HCT116 (cell line): ENCODE results near the gene TTC21B. TPM values are rescaled to one million over a fixed set of nuclear protein-coding genes. Genes with fewer than 3 reads are reported as not detected.

Source experiments
- ATAC-seq: fragments of 200-7000 bp; cut with Tn5 transposase; 2 replicates; pipeline ENCODE4 v1.9.1; 2020; ENCODE audit warnings: mild to moderate bottlenecking, moderate library complexity
- BruUV-seq: library from RNA; stranded (reverse); fragments of 400-500 nt; replicated peaks from 2 replicates; lab custom pipeline; 2021; lab: Mats Ljungman, UMichigan
- CTCF ChIA-PET: fragments of 300-600 bp; sonication (Branson Sonifier 250); formaldehyde crosslinking; loops from one replicate; lab custom pipeline; 2021; ENCODE audit warnings: antibody characterized with exemption; lab: Charles Lee
- POLR2A ChIA-PET: fragments of 300-600, 350-600 bp; sonication (Branson Sonifier 250); formaldehyde crosslinking; loops from one replicate; lab custom pipeline; 2021; ENCODE audit warnings: antibody characterized with exemption; lab: Charles Lee
- RAD21 ChIA-PET, 2 experiments: fragments of 300-600 bp; sonication (Branson Sonifier 250); formaldehyde crosslinking; loops; one replicate each; lab custom pipeline; 2023; ENCODE audit warnings: low total read pairs in 2 of 2; ENCODE audit not compliant: uncharacterized antibody in 2 of 2, unreplicated experiment in 2 of 2, low non-redundant PET in 1 of 2; lab: Charles Lee
- DNase-seq: peaks from one replicate; pipeline ENCODE4 v3.0.0-alpha.2; 2010; ENCODE audit warnings: low read depth, low spot score
- H2AFZ ChIP-seq: fragments of 200-600 bp; shearing (Covaris generic), sonication (generic); 2 replicates; pipeline ENCODE4 v1.6.1; 2017; ENCODE audit warnings: low read depth, mixed run types, mixed read lengths, antibody characterized with exemption, low read length; ENCODE audit not compliant: poor library complexity, severe bottlenecking
- H3K27ac ChIP-seq: 2 replicates; pipeline ENCODE4 v1.5.1; 2012; ENCODE audit warnings: low read depth, low read length
- H3K27me3 ChIP-seq: fragments of 200-600 bp; sonication (generic); 2 replicates; pipeline ENCODE4 v1.6.1; 2016; ENCODE audit warnings: mixed run types, low read length, mixed read lengths; ENCODE audit not compliant: insufficient read depth
- H3K36me3 ChIP-seq, 2 experiments: fragments of 200-500 bp in 1 of 2; fragments of 200-600 bp in 1 of 2; sonication (Bioruptor generic) in 1 of 2; sonication (generic) in 1 of 2; 2 replicates each; pipeline versions ENCODE4 v1.5.1 to v1.6.1; 2014 to 2016; ENCODE audit warnings: low read length in 2 of 2, inconsistent platforms in 1 of 2, mixed read lengths in 1 of 2, mixed run types in 1 of 2; ENCODE audit not compliant: insufficient read depth in 2 of 2, control insufficient read depth in 1 of 2
- H3K4me1 ChIP-seq, 2 experiments: fragments of 200-600 bp in 1 of 2; sonication (generic) in 1 of 2; 2 replicates each; pipeline versions ENCODE4 v1.5.1 to v1.6.1; 2012 to 2017; ENCODE audit warnings: low read length in 2 of 2, inconsistent platforms in 1 of 2, mild to moderate bottlenecking in 1 of 2, mixed read lengths in 1 of 2, mixed run types in 1 of 2, moderate library complexity in 1 of 2; ENCODE audit not compliant: insufficient read depth in 2 of 2, control insufficient read depth in 1 of 2
- H3K4me2 ChIP-seq: fragments of 200-600 bp; sonication (generic); 2 replicates; pipeline ENCODE4 v1.6.1; 2017; ENCODE audit warnings: mixed run types, low read length, mixed read lengths
- H3K4me3 ChIP-seq, 2 experiments: fragments of 200-600 bp in 1 of 2; sonication (generic) in 1 of 2; replicated peaks in 1 of 2; 2 replicates each; pipeline ENCODE4 v1.5.1; 2011 to 2016; ENCODE audit warnings: low read length in 2 of 2, control low read depth in 1 of 2, low read depth in 1 of 2, mild to moderate bottlenecking in 1 of 2, mixed read lengths in 1 of 2, mixed run types in 1 of 2
- H3K79me2 ChIP-seq: fragments of 200-600 bp; sonication (generic); 2 replicates; pipeline ENCODE4 v1.6.1; 2017; ENCODE audit warnings: mild to moderate bottlenecking, mixed run types, low read length, moderate library complexity, mixed read lengths; ENCODE audit not compliant: insufficient read depth
- H3K9ac ChIP-seq: fragments of 200-600 bp; sonication (generic); 2 replicates; pipeline ENCODE4 v1.6.1; 2016; ENCODE audit warnings: low read length, mixed read lengths
- H3K9me2 ChIP-seq: fragments of 200-600 bp; sonication (generic), shearing (Covaris generic); 2 replicates; pipeline ENCODE4 v1.6.1; 2017; ENCODE audit warnings: mixed run types, mild to moderate bottlenecking, moderate library complexity; ENCODE audit not compliant: insufficient read depth
- H3K9me3 ChIP-seq, 2 experiments: fragments of 200-500 bp in 1 of 2; fragments of 200-600 bp in 1 of 2; sonication (Bioruptor generic) in 1 of 2; sonication (generic) in 1 of 2; 2 replicates each; pipeline ENCODE4 v1.6.1; 2014 to 2017; ENCODE audit warnings: low read length in 2 of 2, mixed read lengths in 2 of 2, inconsistent platforms in 1 of 2, low read depth in 1 of 2, mild to moderate bottlenecking in 1 of 2, mixed run types in 1 of 2, moderate library complexity in 1 of 2; ENCODE audit not compliant: control insufficient read depth in 1 of 2, insufficient read depth in 1 of 2
- H4K20me1 ChIP-seq: fragments of 200-600 bp; sonication (generic), shearing (Covaris generic); 2 replicates; pipeline ENCODE4 v1.6.1; 2017; ENCODE audit warnings: mixed run types, mild to moderate bottlenecking, moderate library complexity; ENCODE audit not compliant: insufficient read depth
- CBX3 ChIP-seq: IDR thresholded peaks from 2 replicates; pipeline ENCODE4 v1.6.1; 2012; ENCODE audit warnings: low read depth
- CEBPB ChIP-seq: IDR thresholded peaks from 2 replicates; pipeline ENCODE4 v1.6.1; 2012; ENCODE audit warnings: low read depth
- EZH2 ChIP-seq: fragments of 200-600 bp; sonication (generic); IDR thresholded peaks from 2 replicates; pipeline ENCODE4 v1.6.1; 2017; ENCODE audit warnings: antibody characterized with exemption, mixed run types
- POLR2A ChIP-seq: IDR thresholded peaks from 2 replicates; pipeline ENCODE4 v1.7.0; 2011; ENCODE audit warnings: borderline replicate concordance; ENCODE audit not compliant: insufficient read depth, insufficient read length; ENCODE audit errors: extremely low read depth
- POLR2AphosphoS5 ChIP-seq: IDR thresholded peaks from 2 replicates; pipeline ENCODE4 v1.6.1; 2011; ENCODE audit warnings: mild to moderate bottlenecking, low read depth, low read length, moderate library complexity
- RAD21 ChIP-seq: IDR thresholded peaks from 2 replicates; pipeline ENCODE4 v1.6.1; 2012; ENCODE audit warnings: low read depth, mild to moderate bottlenecking
- SIN3A ChIP-seq: IDR thresholded peaks from 2 replicates; pipeline ENCODE4 v1.6.1; 2012; ENCODE audit warnings: low read depth
- SRF ChIP-seq: IDR thresholded peaks from 2 replicates; pipeline ENCODE4 v1.6.1; 2012; ENCODE audit warnings: low read depth
- TCF7L2 ChIP-seq: IDR thresholded peaks from 2 replicates; pipeline ENCODE4 v1.7.0; 2011; ENCODE audit warnings: borderline replicate concordance, inconsistent platforms; ENCODE audit not compliant: insufficient read depth, insufficient read length; ENCODE audit errors: extremely low read depth
- ZFX ChIP-seq: fragments of 450-650 bp; IDR thresholded peaks from 2 replicates; pipeline ENCODE4 v1.6.1; 2017
- intact Hi-C: fragments of 100-400 bp; cut with micrococcal nuclease; formaldehyde crosslinking; loops from 2 replicates; pipeline ENCODE4 v1.10.0; 2022
- total RNA-seq: library from RNA; stranded (reverse); gene quantifications from one replicate; pipeline ENCODE4 v1.2.1, GENCODE V29; 2021; ENCODE audit not compliant: unreplicated experiment
- TF ChIP-seq, protein P1 (sequence below), 3 experiments: fragments of 200-600 bp in 1 of 3; sonication (generic) in 1 of 3; IDR thresholded peaks in 2 of 3; conservative IDR thresholded peaks in 1 of 3; 2 replicates each; pipeline ENCODE4 v1.5.1; 2012 to 2017; ENCODE audit warnings: low read depth in 2 of 3, low read length in 2 of 3, antibody characterized with exemption in 1 of 3, borderline replicate concordance in 1 of 3, control low read depth in 1 of 3, mild to moderate bottlenecking in 1 of 3, mixed read lengths in 1 of 3, mixed run types in 1 of 3, moderate library complexity in 1 of 3; ENCODE audit not compliant: insufficient read depth in 1 of 3
- TF ChIP-seq, protein P2 (sequence below): IDR thresholded peaks from 2 replicates; pipeline ENCODE4 v1.6.1; 2012

TTC21B gene
- total RNA-seq, 1 experiment from 2014 or later = 12.2 TPM

DNA sequence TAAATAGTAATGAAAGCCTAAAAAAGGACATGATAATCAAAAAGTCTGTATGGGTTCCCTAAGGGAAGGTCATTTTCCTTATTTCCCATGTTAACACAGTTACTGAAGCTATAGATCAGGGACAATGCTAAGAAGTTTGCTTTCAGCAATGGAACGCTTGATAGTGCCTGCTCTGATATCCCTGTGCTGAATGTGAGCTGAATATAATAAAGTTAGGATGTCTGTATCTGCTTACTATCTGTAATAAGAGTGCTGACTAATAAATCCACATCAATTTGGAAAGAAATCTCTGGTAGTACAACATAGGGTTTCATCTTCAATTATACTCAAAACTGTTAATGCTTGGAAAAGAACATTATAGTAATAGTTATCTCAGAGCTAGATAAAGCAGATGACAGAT lies 25.8 kb downstream of the TTC21B start:
- H4K20me1 ChIP-seq = no peaks in the 10 kb centered on the region
- ChIA-PET CTCF (no interaction called here), RAD21 (no interaction called here), POLR2A (no interaction called here)
- no peaks in the 10 kb centered on the region for H3K4me1 ChIP-seq
- no peaks in the 10 kb centered on the region for H3K9me3 ChIP-seq
- no peaks in the 10 kb centered on the region for H3K79me2 ChIP-seq
- no peak overlapping the region for H2AFZ ChIP-seq
- BruUV-seq = no TSS peak
- no peak overlapping the region for H3K9ac ChIP-seq
- H3K36me3 ChIP-seq = peaks cover 0 to 26% of the 10 kb centered on the region in 2 experiments; a peak in 3 of 4 replicates
- no peak overlapping the region for H3K4me3 ChIP-seq
- no peaks in the 10 kb centered on the region for H3K27me3 ChIP-seq
- no peaks in the 10 kb centered on the region; the same call in 1 of the 2 replicates for H3K9me2 ChIP-seq
- no peak overlapping the region for H3K4me2 ChIP-seq
- TF ChIP-seq CBX3 = no peak
- TF ChIP-seq SRF = no peak
- DNase-seq = no peak
- intact Hi-C loops = no loop called here
- H3K27ac ChIP-seq = no peak overlapping the region
- ATAC-seq = no peak

DNA sequence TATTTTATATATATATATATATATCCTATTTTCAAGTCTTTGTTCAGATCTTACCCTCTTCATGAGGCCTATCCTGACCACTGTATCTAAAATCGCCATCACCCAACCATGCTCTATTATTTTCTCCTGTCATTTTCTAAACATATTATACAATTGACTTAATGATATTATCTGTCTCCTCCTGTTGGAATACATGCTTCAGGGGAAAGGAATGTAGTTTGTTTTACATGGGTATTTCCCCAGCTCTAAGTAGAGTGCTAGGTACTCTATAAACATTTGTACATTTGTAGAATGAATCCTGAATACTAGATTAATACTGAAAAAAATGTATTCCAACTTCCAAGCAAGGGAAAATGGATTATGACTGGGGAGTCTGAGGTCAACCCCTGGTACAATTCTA lies 26.2 kb downstream of the TTC21B start:
- peaks cover 0 to 24% of the 10 kb centered on the region in 2 experiments; a peak in 3 of 4 replicates for H3K36me3 ChIP-seq
- H3K4me3 ChIP-seq = no peak overlapping the region
- RAD21 ChIA-PET = no interaction called here
- no peaks in the 10 kb centered on the region for H3K27me3 ChIP-seq
- POLR2A ChIA-PET = no interaction called here
- no peaks in the 10 kb centered on the region; the same call in 1 of the 2 replicates for H3K9me2 ChIP-seq
- ATAC-seq (no peak), DNase-seq (no peak)
- no peak overlapping the region for H3K4me2 ChIP-seq
- no peak for TF ChIP-seq ZFX
- TF ChIP-seq RAD21 = no peak
- no peak for TF ChIP-seq POLR2A
- no peak for TF ChIP-seq CBX3
- TF ChIP-seq, protein P1, sequence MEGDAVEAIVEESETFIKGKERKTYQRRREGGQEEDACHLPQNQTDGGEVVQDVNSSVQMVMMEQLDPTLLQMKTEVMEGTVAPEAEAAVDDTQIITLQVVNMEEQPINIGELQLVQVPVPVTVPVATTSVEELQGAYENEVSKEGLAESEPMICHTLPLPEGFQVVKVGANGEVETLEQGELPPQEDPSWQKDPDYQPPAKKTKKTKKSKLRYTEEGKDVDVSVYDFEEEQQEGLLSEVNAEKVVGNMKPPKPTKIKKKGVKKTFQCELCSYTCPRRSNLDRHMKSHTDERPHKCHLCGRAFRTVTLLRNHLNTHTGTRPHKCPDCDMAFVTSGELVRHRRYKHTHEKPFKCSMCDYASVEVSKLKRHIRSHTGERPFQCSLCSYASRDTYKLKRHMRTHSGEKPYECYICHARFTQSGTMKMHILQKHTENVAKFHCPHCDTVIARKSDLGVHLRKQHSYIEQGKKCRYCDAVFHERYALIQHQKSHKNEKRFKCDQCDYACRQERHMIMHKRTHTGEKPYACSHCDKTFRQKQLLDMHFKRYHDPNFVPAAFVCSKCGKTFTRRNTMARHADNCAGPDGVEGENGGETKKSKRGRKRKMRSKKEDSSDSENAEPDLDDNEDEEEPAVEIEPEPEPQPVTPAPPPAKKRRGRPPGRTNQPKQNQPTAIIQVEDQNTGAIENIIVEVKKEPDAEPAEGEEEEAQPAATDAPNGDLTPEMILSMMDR (IDR thresholded peaks at IDR 0.05 in 2 of 3, conservative IDR thresholded peaks at IDR 0.05 in 1 of 3; ENCODE audit: borderline replicate concordance in 1 of 3, insufficient read depth in 1 of 3, low read depth in 2 of 3, low read length in 2 of 3) = no peak
- TF ChIP-seq SIN3A = no peak
- TF ChIP-seq TCF7L2 = no peak
- no peak for TF ChIP-seq POLR2AphosphoS5
- no peak for TF ChIP-seq EZH2
- no peak for TF ChIP-seq CEBPB
- TF ChIP-seq, protein P2, sequence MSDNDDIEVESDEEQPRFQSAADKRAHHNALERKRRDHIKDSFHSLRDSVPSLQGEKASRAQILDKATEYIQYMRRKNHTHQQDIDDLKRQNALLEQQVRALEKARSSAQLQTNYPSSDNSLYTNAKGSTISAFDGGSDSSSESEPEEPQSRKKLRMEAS = no peak
- CTCF ChIA-PET = no interaction called here
- no peaks in the 10 kb centered on the region for H3K4me1 ChIP-seq
- H3K27ac ChIP-seq = no peak overlapping the region
- no TSS peak for BruUV-seq
- no peaks in the 10 kb centered on the region for H4K20me1 ChIP-seq
- H3K9me3 ChIP-seq = no peaks in the 10 kb centered on the region
- no peak overlapping the region for H3K9ac ChIP-seq
- intact Hi-C loops = no loop called here
- H2AFZ ChIP-seq = no peak overlapping the region
- H3K79me2 ChIP-seq = no peaks in the 10 kb centered on the region
